K562 (cell line): ENCODE measurements around the gene MGAT4B. TPM values are rescaled to one million over a fixed set of nuclear protein-coding genes. Genes with fewer than 3 reads are reported as not detected.

Source experiments
- ATAC-seq: fragments of 200-7000 bp; cut with Tn5 transposase; 3 replicates; pipeline ENCODE4 v1.9.1; 2020; ENCODE audit warnings: moderate library complexity
- BruUV-seq: library from RNA; stranded (reverse); fragments of 400-500 nt; replicated peaks from 2 replicates; lab custom pipeline; 2021; lab: Mats Ljungman, UMichigan
- CTCF ChIA-PET: fragments of 300-600 bp; formaldehyde crosslinking; extraction: SDS; loops from one replicate; lab custom pipeline; 2021; ENCODE audit warnings: low intra/inter-chr PET ratio; lab: Yijun Ruan, JAX
- POLR2A ChIA-PET: fragments of 300-600, 350-650 bp; sonication (Branson Sonifier 250); formaldehyde crosslinking; extraction: SDS; loops from one replicate; lab custom pipeline; 2021; ENCODE audit warnings: antibody characterized with exemption, inconsistent platforms; lab: Yijun Ruan, JAX
- DNase-seq, 4 experiments: peaks; one replicate each; pipeline versions ENCODE4 v3.0.0 to v3.0.0-alpha.2; 2011 to 2018; ENCODE audit warnings: low spot score in 3 of 4, mixed read lengths in 3 of 4; ENCODE audit errors: extremely low read depth in 1 of 4
- FAIRE-seq: peaks from 2 replicates; lab custom pipeline; 2011; peaks lifted over from hg19 to GRCh38; lab: Jason Lieb, UNC
- H2AFZ ChIP-seq: 2 replicates; pipeline ENCODE4 v1.6.0; 2011; ENCODE audit warnings: low read depth, low read length, control low read depth, inconsistent platforms
- H3K27ac ChIP-seq: fragments of 200-600 bp; 3 replicates; pipeline ENCODE4 v1.8.0; 2011; ENCODE audit warnings: low read depth, mild to moderate bottlenecking, control low read depth, inconsistent platforms, low read length, moderate library complexity, mixed read lengths; ENCODE audit errors: extremely low read depth
- H3K27me3 ChIP-seq, 2 experiments: fragments of 300-600 bp in 1 of 2; 2 replicates in 1 of 2; 3 replicates in 1 of 2; pipeline versions ENCODE4 v1.6.0 to v1.8.0; 2011; ENCODE audit warnings: inconsistent platforms in 2 of 2, low read length in 2 of 2, mild to moderate bottlenecking in 1 of 2, mixed read lengths in 1 of 2, moderate library complexity in 1 of 2; ENCODE audit not compliant: control insufficient read depth in 2 of 2, insufficient read depth in 2 of 2
- H3K36me3 ChIP-seq: fragments of 300-600 bp; 3 replicates; pipeline ENCODE4 v1.8.0; 2011; ENCODE audit warnings: mild to moderate bottlenecking, low read length, inconsistent platforms; ENCODE audit not compliant: control insufficient read depth, insufficient read depth
- H3K4me1 ChIP-seq, 2 experiments: fragments of 200-600 bp in 1 of 2; replicated peaks in 1 of 2; 2 replicates in 1 of 2; 3 replicates in 1 of 2; pipeline versions ENCODE4 v1.5.1 to v1.8.0; 2011; ENCODE audit warnings: inconsistent platforms in 2 of 2, low read length in 2 of 2, mild to moderate bottlenecking in 1 of 2, mixed read lengths in 1 of 2, moderate library complexity in 1 of 2; ENCODE audit not compliant: control insufficient read depth in 2 of 2, insufficient read depth in 2 of 2
- H3K4me2 ChIP-seq: 2 replicates; pipeline ENCODE4 v1.6.1; 2011; ENCODE audit warnings: low read length, control low read depth, inconsistent platforms, mixed read lengths; ENCODE audit not compliant: insufficient read depth
- H3K4me3 ChIP-seq: fragments of 200-600 bp; sonication (generic), shearing (Covaris generic); 2 replicates; pipeline ENCODE4 v1.5.1; 2016; ENCODE audit warnings: control low read depth, inconsistent platforms
- H3K79me2 ChIP-seq: fragments of 200-600 bp; 3 replicates; pipeline ENCODE4 v1.8.0; 2011; ENCODE audit warnings: low read length, inconsistent platforms; ENCODE audit not compliant: control insufficient read depth, insufficient read depth
- H3K9ac ChIP-seq, 2 experiments: 2 replicates each; pipeline versions ENCODE4 v1.6.0 to v1.6.1; 2011; ENCODE audit warnings: low read depth in 2 of 2, low read length in 2 of 2, control low read depth in 1 of 2, inconsistent platforms in 1 of 2, mild to moderate bottlenecking in 1 of 2, mixed read lengths in 1 of 2; ENCODE audit not compliant: insufficient read depth in 1 of 2
- H3K9me1 ChIP-seq: one replicate; pipeline ENCODE4 v1.6.0; 2011; ENCODE audit warnings: inconsistent platforms, mild to moderate bottlenecking, low read length, moderate library complexity; ENCODE audit not compliant: control insufficient read depth, insufficient read depth
- H3K9me3 ChIP-seq: replicated peaks from 2 replicates; pipeline ENCODE4 v1.5.1; 2011; ENCODE audit warnings: low read depth, low read length, inconsistent platforms; ENCODE audit not compliant: control insufficient read depth, insufficient read depth
- H4K20me1 ChIP-seq: replicated peaks from 2 replicates; pipeline ENCODE4 v1.6.1; 2011; ENCODE audit warnings: low read length, inconsistent platforms, mixed read lengths; ENCODE audit not compliant: control insufficient read depth, insufficient read depth
- ASH1L ChIP-seq: fragments of 450-650 bp; IDR thresholded peaks from 2 replicates; pipeline ENCODE4 v1.6.1; 2018; ENCODE audit warnings: borderline replicate concordance, mild to moderate bottlenecking, low read depth; ENCODE audit not compliant: partially characterized antibody
- ETV5 ChIP-seq: sonication (generic); formaldehyde crosslinking; IDR thresholded peaks from 2 replicates; pipeline ENCODE4 v1.4.0; 2020; ENCODE audit warnings: low read depth, mild to moderate bottlenecking, missing genetic modification reagents
- GABPB1 ChIP-seq: sonication (generic); formaldehyde crosslinking; IDR thresholded peaks from 2 replicates; pipeline ENCODE4 v1.8.0; 2022; ENCODE audit warnings: mild to moderate bottlenecking, missing genetic modification reagents
- GTF2E2 ChIP-seq: fragments of 200-800 bp; sonication (Bioruptor generic); IDR thresholded peaks from 2 replicates; pipeline ENCODE4 v1.6.1; 2016; ENCODE audit warnings: missing genetic modification characterization, missing compliant biosample characterization
- MAFF ChIP-seq: IDR thresholded peaks from 2 replicates; pipeline ENCODE4 v1.6.1; 2012; ENCODE audit warnings: low read length, improper control_type of control experiment
- MAZ ChIP-seq, 2 experiments: fragments of 450-650 bp in 1 of 2; sonication (generic) in 1 of 2; formaldehyde crosslinking; IDR thresholded peaks in 1 of 2; conservative IDR thresholded peaks in 1 of 2; 2 replicates each; pipeline versions ENCODE4 v1.4.0 to v1.5.0; 2020; ENCODE audit warnings: mild to moderate bottlenecking in 1 of 2, missing genetic modification reagents in 1 of 2
- PRPF4 ChIP-seq: fragments of 200-400 bp; formaldehyde crosslinking; IDR thresholded peaks from one replicate; pipeline ENCODE4 v1.6.1; 2017; ENCODE audit warnings: low read length, low read depth, mild to moderate bottlenecking; ENCODE audit not compliant: insufficient read depth, poor library complexity, severe bottlenecking
- SIRT6 ChIP-seq: IDR thresholded peaks from one replicate; pipeline ENCODE4 v1.6.1; 2012; ENCODE audit warnings: low read depth, mild to moderate bottlenecking, control low read depth, inconsistent platforms, low read length, moderate library complexity
- SMAD2 ChIP-seq: fragments of 150-350 bp; IDR thresholded peaks from 2 replicates; pipeline ENCODE4 v1.6.1; 2014; ENCODE audit warnings: low read depth, mild to moderate bottlenecking, low read length
- STAT5B ChIP-seq: fragments of 250-450 bp; sonication (Bioruptor Pico); IDR thresholded peaks from 2 replicates; pipeline ENCODE4 v1.8.0; 2021; ENCODE audit warnings: mild to moderate bottlenecking, inconsistent platforms
- SUPT5H ChIP-seq: fragments of 450-650 bp; IDR thresholded peaks from 2 replicates; pipeline ENCODE4 v1.6.1; 2016
- TEAD2 ChIP-seq: fragments of 450-650 bp; IDR thresholded peaks from 2 replicates; pipeline ENCODE4 v1.6.1; 2016; ENCODE audit warnings: missing genetic modification characterization, control low read depth, missing compliant biosample characterization
- XRCC4 ChIP-seq: IDR thresholded peaks from one replicate; pipeline ENCODE4 v1.6.1; 2011; ENCODE audit not compliant: insufficient read depth, insufficient read length; ENCODE audit errors: extremely low read depth
- YY1 ChIP-seq, 3 experiments: IDR thresholded peaks; 2 replicates each; pipeline ENCODE4 v1.6.1; 2011; ENCODE audit warnings: low read length in 2 of 3, mild to moderate bottlenecking in 2 of 3, moderate library complexity in 2 of 3, borderline replicate concordance in 1 of 3, control low read depth in 1 of 3, low read depth in 1 of 3; ENCODE audit not compliant: insufficient read depth in 3 of 3, insufficient replicate concordance in 2 of 3, control insufficient read depth in 1 of 3, insufficient read length in 1 of 3; ENCODE audit errors: extremely low read depth in 1 of 3
- ZBTB17 ChIP-seq: fragments of 450-650 bp; formaldehyde crosslinking; IDR thresholded peaks from 2 replicates; pipeline ENCODE4 v1.4.0; 2020; ENCODE audit warnings: mild to moderate bottlenecking
- ZC3H8 ChIP-seq: fragments of 450-650 bp; IDR thresholded peaks from 2 replicates; pipeline ENCODE4 v1.6.1; 2017
- ZNF184 ChIP-seq: sonication (generic); formaldehyde crosslinking; IDR thresholded peaks from 2 replicates; pipeline ENCODE4 v1.5.0; 2020; ENCODE audit warnings: missing genetic modification reagents
- WGBS: fragments of 100-300 bp; shearing (Covaris generic); methylation state at CpG from one replicate; pipeline ENCODE4 v1.1.6; 2016; ENCODE audit warnings: low coverage, mixed read lengths; ENCODE audit not compliant: insufficient coverage; ENCODE audit errors: missing lambda C conversion rate; 5-methylcytosine and 5-hydroxymethylcytosine counted together
- in situ Hi-C: fragments of 300-500 bp; cut with MboI; formaldehyde crosslinking; loops from 4 replicates; pipeline ENCODE4 v1.15.0; 2018; ENCODE audit warnings: inconsistent platforms, mixed read lengths
- intact Hi-C: fragments of 100-400 bp; cut with micrococcal nuclease; formaldehyde crosslinking; loops from 2 replicates; pipeline ENCODE4 v1.14.2; 2022
- polyA plus RNA-seq, 8 experiments: library from polyadenylated mRNA; depleted of rRNA in 4 of 8; stranded (reverse) in 5 of 8; unstranded in 3 of 8; fragments of >200 nt; fragmentation: Nextera tagmentation in 2 of 8; fragmentation: Illumina TruSeq in 1 of 8; extraction: Ambion mirVana in 2 of 8; extraction: Trizol in 1 of 8; gene quantifications; 2 replicates each; pipeline versions ENCODE4 v1.2.1 to v1.2.3, GENCODE V29; 2011 to 2014; ENCODE audit warnings: inconsistent platforms in 1 of 8, missing spikeins in 1 of 8
- total RNA-seq, 7 experiments: library from RNA; depleted of rRNA in 6 of 7; stranded (reverse); fragments of >200 nt in 6 of 7; fragmentation: Illumina TruSeq in 2 of 7; extraction: Trizol in 2 of 7; gene quantifications; 2 replicates each; pipeline versions ENCODE4 v1.2.1 to v1.2.3, GENCODE V29; 2011 to 2021; ENCODE audit warnings: low replicate concordance in 1 of 7
- TF ChIP-seq, protein P1 (sequence below): sonication (generic); formaldehyde crosslinking; IDR thresholded peaks from 2 replicates; pipeline ENCODE4 v1.4.0; 2020; ENCODE audit warnings: mild to moderate bottlenecking, missing genetic modification reagents

Gene MGAT4B
- total and polyA plus RNA-seq, 9 of the 15 experiments (the other 6 are each of a cell fraction or from before 2014, with no cell fraction given): 0.34 to 133 (median 75.4) TPM

DNA sequence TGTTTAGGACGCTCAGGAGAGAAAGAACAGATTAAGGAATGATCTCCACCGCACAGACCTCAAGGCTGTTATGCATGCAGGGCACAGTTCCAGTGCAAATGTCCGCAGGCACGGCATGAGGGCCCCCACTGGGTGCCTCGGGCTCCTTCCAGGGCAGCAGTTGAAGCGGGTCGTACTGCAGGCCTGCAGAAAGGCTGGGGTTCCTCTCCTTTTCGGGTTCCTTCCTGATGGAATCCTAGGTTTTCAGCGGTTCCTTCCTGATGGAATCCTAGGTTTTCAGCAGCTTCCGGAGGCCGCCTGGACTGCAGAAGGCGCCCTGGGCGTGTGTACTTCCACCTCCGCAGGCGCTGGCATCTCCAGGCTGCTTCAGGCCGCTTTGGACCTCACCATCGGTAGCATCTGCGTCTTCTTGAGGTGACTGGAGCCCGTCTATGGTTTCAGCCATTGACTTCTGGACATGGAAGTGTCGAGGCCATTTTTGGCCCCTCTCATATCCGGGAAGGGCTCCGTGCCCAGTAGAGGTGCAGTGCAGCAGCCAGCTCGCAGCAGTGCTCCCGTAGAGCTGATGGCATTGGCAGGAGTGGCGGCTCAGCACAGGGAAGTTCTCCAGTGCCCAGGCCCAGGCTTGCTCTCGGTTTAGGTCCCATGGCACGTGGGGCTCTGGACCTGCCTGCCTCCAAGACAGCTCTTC lies 5.6 kb upstream of the MGAT4B start:
- Histone ChIP-seq H2AFZ (no peak overlapping the region), H3K9ac (peak overlapping the region; percentile 72 to 97), H3K4me1 (peaks cover 7 to 41% of the 10 kb centered on the region in 2 experiments; a peak in 4 of 5 replicates), H3K27me3 (no peaks in the 10 kb centered on the region), H3K4me2 (peak overlapping the region; percentile 75), H3K9me1 (no peaks in the 10 kb centered on the region), H3K79me2 (peaks cover 40% of the 10 kb centered on the region), H3K9me3 (no peaks in the 10 kb centered on the region), H3K4me3 (peak overlapping the region; percentile 65), H4K20me1 (no peaks in the 10 kb centered on the region), H3K36me3 (peaks cover 35% of the 10 kb centered on the region; the same call in 2 of the 3 replicates), H3K27ac (peak overlapping the region; percentile 92)
- DNase-seq: no peak
- POLR2A ChIA-PET: interaction anchor here (0.6 to 3.3 kb wide), 4 partner anchors 9 to 787 kb away, joined by 3 to 30 read pairs (median 5); partner anchors contain the start of gene SQSTM1
- intact Hi-C loops: no loop called here
- CTCF ChIA-PET: no interaction called here
- ATAC-seq: peak; percentile 19
- BruUV-seq: no TSS peak
- FAIRE-seq: no peak
- 17% methylated on average over 26 of the region's 27 CpGs for WGBS
- in situ Hi-C loops: no loop called here
- TF ChIP-seq YY1 (IDR thresholded peaks at IDR 0.05; ENCODE audit: borderline replicate concordance in 1 of 3, control insufficient read depth in 1 of 3, extremely low read depth in 1 of 3, insufficient read depth in 3 of 3, insufficient read length in 1 of 3, insufficient replicate concordance in 2 of 3, low read depth in 1 of 3, low read length in 2 of 3): peak in 1 of 3 experiments; percentile 7
- TF ChIP-seq SIRT6: no peak
- TF ChIP-seq GTF2E2 (tag): peak; percentile 48; the same call in 1 of the 2 replicates
- no peak for TF ChIP-seq SUPT5H
- TF ChIP-seq STAT5B: no peak
- no peak for TF ChIP-seq GABPB1
- no peak for TF ChIP-seq ZNF184
- no peak for TF ChIP-seq MAFF
- TF ChIP-seq TEAD2 (tag): no peak
- TF ChIP-seq, protein P1, sequence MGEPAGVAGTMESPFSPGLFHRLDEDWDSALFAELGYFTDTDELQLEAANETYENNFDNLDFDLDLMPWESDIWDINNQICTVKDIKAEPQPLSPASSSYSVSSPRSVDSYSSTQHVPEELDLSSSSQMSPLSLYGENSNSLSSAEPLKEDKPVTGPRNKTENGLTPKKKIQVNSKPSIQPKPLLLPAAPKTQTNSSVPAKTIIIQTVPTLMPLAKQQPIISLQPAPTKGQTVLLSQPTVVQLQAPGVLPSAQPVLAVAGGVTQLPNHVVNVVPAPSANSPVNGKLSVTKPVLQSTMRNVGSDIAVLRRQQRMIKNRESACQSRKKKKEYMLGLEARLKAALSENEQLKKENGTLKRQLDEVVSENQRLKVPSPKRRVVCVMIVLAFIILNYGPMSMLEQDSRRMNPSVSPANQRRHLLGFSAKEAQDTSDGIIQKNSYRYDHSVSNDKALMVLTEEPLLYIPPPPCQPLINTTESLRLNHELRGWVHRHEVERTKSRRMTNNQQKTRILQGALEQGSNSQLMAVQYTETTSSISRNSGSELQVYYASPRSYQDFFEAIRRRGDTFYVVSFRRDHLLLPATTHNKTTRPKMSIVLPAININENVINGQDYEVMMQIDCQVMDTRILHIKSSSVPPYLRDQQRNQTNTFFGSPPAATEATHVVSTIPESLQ (CRISPR knock-in tag): no peak
- 0 out of 4 replicates have a peak, but pooled peaks of 1 of the 2 experiments have one; percentile 16 for TF ChIP-seq MAZ (CRISPR knock-in tag; conservative IDR thresholded peaks at IDR 0.05 in 1 of 2, IDR thresholded peaks at IDR 0.05 in 1 of 2)
- no peak for TF ChIP-seq ASH1L
- TF ChIP-seq ETV5: peak; percentile 46; the same call in 1 of the 2 replicates
- 0 out of 2 replicates have a peak, but pooled peaks have one; percentile 20 for TF ChIP-seq ZBTB17
- no peak for TF ChIP-seq ZC3H8
- no peak for TF ChIP-seq PRPF4
- TF ChIP-seq SMAD2: no peak
- TF ChIP-seq XRCC4: no peak
